ENCODE data around the gene PDILT.

GRCh38 chr16:20359997-20360396 is 44.5 kb downstream of the PDILT start:
- TF ChIP-seq EZH2 (IDR thresholded peaks at IDR 0.05; ENCODE audit: low read length, unreplicated experiment): no peak
- peak; percentile 32; the same call in 1 of the 2 replicates for TF ChIP-seq CTCF (conservative IDR thresholded peaks at IDR 0.05; ENCODE audit: low read depth, low read length)
